HepG2 (cell line): ENCODE data around the gene COL9A3. TPM values are rescaled to one million over a fixed set of nuclear protein-coding genes. Genes with fewer than 3 reads are reported as not detected.

ENCODE experiments used
- DMAP1 ChIP-seq: IDR thresholded peaks from 2 replicates; pipeline ENCODE4 v1.6.1; 2016
- FOSL2 ChIP-seq: sonication (generic); formaldehyde crosslinking; IDR thresholded peaks from 2 replicates; pipeline ENCODE4 v1.4.0; 2020; ENCODE audit warnings: missing genetic modification reagents
- GTF2F1 ChIP-seq: fragments of 150-350 bp; IDR thresholded peaks from 2 replicates; pipeline ENCODE4 v1.6.1; 2014; ENCODE audit warnings: low read length
- HMG20A ChIP-seq: IDR thresholded peaks from 2 replicates; pipeline ENCODE4 v1.6.1; 2016; ENCODE audit warnings: borderline replicate concordance
- HNRNPK ChIP-seq: fragments of 200-400 bp; formaldehyde crosslinking; IDR thresholded peaks from 2 replicates; pipeline ENCODE4 v1.6.1; 2018; ENCODE audit warnings: low read length, low read depth, moderate library complexity, mild to moderate bottlenecking; ENCODE audit not compliant: poor library complexity, severe bottlenecking
- HNRNPLL ChIP-seq: fragments of 200-400 bp; formaldehyde crosslinking; IDR thresholded peaks from 2 replicates; pipeline ENCODE4 v1.6.1; 2017; ENCODE audit warnings: mild to moderate bottlenecking, low read depth, low read length; ENCODE audit not compliant: poor library complexity, severe bottlenecking
- KDM3A ChIP-seq: IDR thresholded peaks from 2 replicates; pipeline ENCODE4 v1.6.1; 2018; ENCODE audit warnings: low read depth, missing compliant biosample characterization
- MAZ ChIP-seq, 2 experiments: sonication (generic) in 1 of 2; formaldehyde crosslinking in 1 of 2; IDR thresholded peaks; 2 replicates each; pipeline versions ENCODE4 v1.5.0 to v1.6.1; 2012 to 2020; ENCODE audit warnings: low read depth in 2 of 2, mild to moderate bottlenecking in 2 of 2, borderline replicate concordance in 1 of 2, improper control_type of control experiment in 1 of 2, low read length in 1 of 2, missing genetic modification reagents in 1 of 2, moderate library complexity in 1 of 2
- MLXIP ChIP-seq: sonication (generic); formaldehyde crosslinking; IDR thresholded peaks from 2 replicates; pipeline ENCODE4 v1.9.0; 2021; ENCODE audit warnings: missing genetic modification reagents, borderline replicate concordance
- NFE2 ChIP-seq: sonication (generic); formaldehyde crosslinking; IDR thresholded peaks from 2 replicates; pipeline ENCODE4 v1.4.0; 2020; ENCODE audit warnings: missing genetic modification reagents
- PCBP1 ChIP-seq: fragments of 200-400 bp; formaldehyde crosslinking; IDR thresholded peaks from 2 replicates; pipeline ENCODE4 v1.6.1; 2017; ENCODE audit warnings: mild to moderate bottlenecking, low read depth, low read length, borderline replicate concordance
- POGK ChIP-seq: sonication (generic); formaldehyde crosslinking; conservative IDR thresholded peaks from 2 replicates; pipeline ENCODE4 v1.8.0; 2022; ENCODE audit warnings: mild to moderate bottlenecking, moderate library complexity, missing genetic modification reagents
- STAT6 ChIP-seq: sonication (generic); formaldehyde crosslinking; IDR thresholded peaks from 2 replicates; pipeline ENCODE4 v1.4.0; 2020; ENCODE audit warnings: missing genetic modification reagents, mild to moderate bottlenecking, borderline replicate concordance
- WIZ ChIP-seq: sonication (generic); formaldehyde crosslinking; IDR thresholded peaks from 2 replicates; pipeline ENCODE4 v1.5.1; 2020; ENCODE audit warnings: mild to moderate bottlenecking, missing genetic modification reagents
- ZFP36 ChIP-seq: fragments of 150-350 bp; IDR thresholded peaks from 2 replicates; pipeline ENCODE4 v1.6.1; 2018; ENCODE audit warnings: borderline replicate concordance, low read length, low read depth; ENCODE audit not compliant: partially characterized antibody
- ZFP41 ChIP-seq: sonication (generic); formaldehyde crosslinking; IDR thresholded peaks from 2 replicates; pipeline ENCODE4 v1.4.0; 2020; ENCODE audit warnings: mild to moderate bottlenecking, missing genetic modification reagents, borderline replicate concordance
- ZNF234 ChIP-seq: sonication (generic); formaldehyde crosslinking; conservative IDR thresholded peaks from 2 replicates; pipeline ENCODE4 v1.5.1; 2020; ENCODE audit warnings: mild to moderate bottlenecking, missing genetic modification reagents
- ZNF292 ChIP-seq: sonication (generic); formaldehyde crosslinking; IDR thresholded peaks from 2 replicates; pipeline ENCODE4 v1.8.1; 2022; ENCODE audit warnings: mild to moderate bottlenecking, low read depth, missing genetic modification reagents, borderline replicate concordance
- polyA plus RNA-seq, 8 experiments: library from polyadenylated mRNA; depleted of rRNA in 3 of 8; stranded (reverse) in 7 of 8; unstranded in 1 of 8; fragments of >200 nt; fragmentation: Illumina TruSeq in 4 of 8; extraction: Trizol in 4 of 8; gene quantifications; 2 replicates each; pipeline versions ENCODE4 v1.2.1 to v1.2.3, GENCODE V29; 2011 to 2016; ENCODE audit warnings: low read depth in 4 of 8, missing spikeins in 1 of 8, mixed read lengths in 1 of 8; ENCODE audit not compliant: insufficient read depth in 1 of 8
- total RNA-seq, 5 experiments: library from RNA; depleted of rRNA; stranded (reverse); fragments of >200 nt; fragmentation: Illumina TruSeq; extraction: Trizol; gene quantifications; 2 replicates each; pipeline ENCODE4 v1.2.3, GENCODE V29; 2016; ENCODE audit warnings: low read depth in 1 of 5
- TF ChIP-seq, protein P1 (sequence below): sonication (generic); formaldehyde crosslinking; conservative IDR thresholded peaks from 2 replicates; pipeline ENCODE4 v1.8.0; 2022; ENCODE audit warnings: missing genetic modification reagents

Gene COL9A3
- total and polyA plus RNA-seq, 2 of the 13 experiments (the other 11 are each of a cell fraction or from before 2014, with no cell fraction given), result 155 to 204 TPM

GRCh38 chr20:62861726-62862336 lies 45.0 kb downstream of the COL9A3 start, which contains the start of gene TCFL5 (continued):
- peak; percentile 80 for TF ChIP-seq WIZ (CRISPR knock-in tag)
- peak; percentile 89 for TF ChIP-seq ZFP41 (CRISPR knock-in tag)
- TF ChIP-seq HMG20A (CRISPR knock-in tag), result peak; percentile 38; the same call in 1 of the 2 replicates
- peak; percentile 73 for TF ChIP-seq FOSL2 (CRISPR knock-in tag)
- peak; percentile 82; the same call in 1 of the 2 replicates for TF ChIP-seq DMAP1 (CRISPR knock-in tag)
- TF ChIP-seq POGK (CRISPR knock-in tag), result peak; percentile 91
- no peak for TF ChIP-seq HNRNPK
- TF ChIP-seq ZNF234 (CRISPR knock-in tag), result no peak
- peak; percentile 78; the same call in 1 of the 2 replicates for TF ChIP-seq MAZ (IDR thresholded peaks at IDR 0.05; ENCODE audit: borderline replicate concordance, low read depth, low read length)
- peak; percentile 92 for TF ChIP-seq MAZ (CRISPR knock-in tag; IDR thresholded peaks at IDR 0.05; ENCODE audit: low read depth)
- peak; percentile 73; the same call in 1 of the 2 replicates for TF ChIP-seq MLXIP
- peak; percentile 94 for TF ChIP-seq HNRNPLL
- TF ChIP-seq PCBP1, result no peak
- TF ChIP-seq KDM3A (CRISPR knock-in tag), result peak; percentile 86
- no peak for TF ChIP-seq ZFP36
- no peak for TF ChIP-seq NFE2 (CRISPR knock-in tag)
- TF ChIP-seq ZNF292 (CRISPR knock-in tag), result peak; percentile 81; the same call in 1 of the 2 replicates
- no peak; the same call in 1 of the 2 replicates for TF ChIP-seq STAT6 (CRISPR knock-in tag)
- TF ChIP-seq, protein P1, sequence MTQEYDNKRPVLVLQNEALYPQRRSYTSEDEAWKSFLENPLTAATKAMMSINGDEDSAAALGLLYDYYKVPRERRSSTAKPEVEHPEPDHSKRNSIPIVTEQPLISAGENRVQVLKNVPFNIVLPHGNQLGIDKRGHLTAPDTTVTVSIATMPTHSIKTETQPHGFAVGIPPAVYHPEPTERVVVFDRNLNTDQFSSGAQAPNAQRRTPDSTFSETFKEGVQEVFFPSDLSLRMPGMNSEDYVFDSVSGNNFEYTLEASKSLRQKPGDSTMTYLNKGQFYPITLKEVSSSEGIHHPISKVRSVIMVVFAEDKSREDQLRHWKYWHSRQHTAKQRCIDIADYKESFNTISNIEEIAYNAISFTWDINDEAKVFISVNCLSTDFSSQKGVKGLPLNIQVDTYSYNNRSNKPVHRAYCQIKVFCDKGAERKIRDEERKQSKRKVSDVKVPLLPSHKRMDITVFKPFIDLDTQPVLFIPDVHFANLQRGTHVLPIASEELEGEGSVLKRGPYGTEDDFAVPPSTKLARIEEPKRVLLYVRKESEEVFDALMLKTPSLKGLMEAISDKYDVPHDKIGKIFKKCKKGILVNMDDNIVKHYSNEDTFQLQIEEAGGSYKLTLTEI, result no peak
- no peak for TF ChIP-seq GTF2F1
